Loucy (cell line): ENCODE results near the gene RCOR1.

Experiments used
- H2AFZ ChIP-seq: fragments of 200-600 bp; sonication (generic); 2 replicates; pipeline ENCODE4 v1.6.0; 2016; ENCODE audit warnings: antibody characterized with exemption, mild to moderate bottlenecking, low read length, moderate library complexity
- H3F3A ChIP-seq: fragments of 200-600 bp; 2 replicates; pipeline ENCODE4 v1.6.0; 2016; ENCODE audit warnings: antibody characterized with exemption, low read depth, mild to moderate bottlenecking
- H3K27me3 ChIP-seq: fragments of 200-600 bp; sonication (generic); 2 replicates; pipeline ENCODE4 v1.6.1; 2014; ENCODE audit warnings: low read length, mild to moderate bottlenecking; ENCODE audit not compliant: insufficient read depth, poor library complexity, severe bottlenecking
- H3K36me3 ChIP-seq: fragments of 200-600 bp; sonication (generic); 2 replicates; pipeline ENCODE4 v1.6.1; 2016; ENCODE audit warnings: low read length; ENCODE audit not compliant: insufficient read depth
- H3K4me1 ChIP-seq: fragments of 200-600 bp; sonication (generic); 2 replicates; pipeline ENCODE4 v1.5.1; 2014; ENCODE audit warnings: low read length, mild to moderate bottlenecking; ENCODE audit not compliant: insufficient read depth, poor library complexity, severe bottlenecking
- H3K4me2 ChIP-seq: fragments of 200-600 bp; sonication (generic); 2 replicates; pipeline ENCODE4 v1.6.0; 2014; ENCODE audit warnings: antibody characterized with exemption, low read length, low read depth, mild to moderate bottlenecking; ENCODE audit not compliant: poor library complexity, severe bottlenecking
- H3K4me3 ChIP-seq: fragments of 200-600 bp; sonication (generic); 2 replicates; pipeline ENCODE4 v1.5.1; 2014; ENCODE audit warnings: low read length, mild to moderate bottlenecking, mixed read lengths; ENCODE audit not compliant: poor library complexity, severe bottlenecking
- H3K79me2 ChIP-seq: fragments of 200-600 bp; sonication (generic); 2 replicates; pipeline ENCODE4 v1.6.1; 2014; ENCODE audit warnings: low read length; ENCODE audit not compliant: insufficient read depth
- H3K9ac ChIP-seq: fragments of 200-600 bp; sonication (generic); 2 replicates; pipeline ENCODE4 v1.6.0; 2014; ENCODE audit warnings: mild to moderate bottlenecking, low read depth, low read length, moderate library complexity; ENCODE audit not compliant: poor library complexity, severe bottlenecking
- H3K9me2 ChIP-seq: fragments of 200-600 bp; sonication (generic); replicated peaks from 2 replicates; pipeline ENCODE4 v1.6.1; 2016; ENCODE audit warnings: low read depth, low read length, mixed read lengths
- H3K9me3 ChIP-seq: fragments of 200-600 bp; sonication (generic); 2 replicates; pipeline ENCODE4 v1.6.1; 2014; ENCODE audit warnings: mild to moderate bottlenecking, antibody characterized with exemption, low read length, low read depth; ENCODE audit not compliant: insufficient read depth
- H4K20me1 ChIP-seq: fragments of 200-600 bp; sonication (generic); 2 replicates; pipeline ENCODE4 v1.6.0; 2014; ENCODE audit warnings: antibody characterized with exemption, low read length, mild to moderate bottlenecking; ENCODE audit not compliant: insufficient read depth, poor library complexity, severe bottlenecking
- EZH2phosphoT487 ChIP-seq: fragments of 200-600 bp; IDR thresholded peaks from 2 replicates; pipeline ENCODE4 v1.6.1; 2018; ENCODE audit warnings: antibody characterized with exemption, mild to moderate bottlenecking, moderate library complexity, borderline replicate concordance
- TF ChIP-seq, protein P1 (sequence below): fragments of 200-600 bp; sonication (generic); conservative IDR thresholded peaks from 2 replicates; pipeline ENCODE4 v1.5.1; 2014; ENCODE audit warnings: mild to moderate bottlenecking, antibody characterized with exemption, low read length

The RCOR1 gene

GRCh38 chr14:102625564-102626296 is 33.3 kb downstream of the RCOR1 start:
- Histone ChIP-seq H3K4me3 (no peak overlapping the region), H3K4me2 (no peak overlapping the region), H3K9me3 (no peaks in the 10 kb centered on the region), H3K79me2 (peaks cover 92% of the 10 kb centered on the region), H4K20me1 (peaks cover 74% of the 10 kb centered on the region), H3F3A (no peaks in the 10 kb centered on the region), H2AFZ (no peak overlapping the region), H3K27me3 (no peaks in the 10 kb centered on the region), H3K4me1 (peaks cover 21% of the 10 kb centered on the region), H3K9me2 (no peaks in the 10 kb centered on the region), H3K36me3 (peaks cover 25% of the 10 kb centered on the region; the same call in 1 of the 2 replicates), H3K9ac (no peak overlapping the region)
- TF ChIP-seq, protein P1, sequence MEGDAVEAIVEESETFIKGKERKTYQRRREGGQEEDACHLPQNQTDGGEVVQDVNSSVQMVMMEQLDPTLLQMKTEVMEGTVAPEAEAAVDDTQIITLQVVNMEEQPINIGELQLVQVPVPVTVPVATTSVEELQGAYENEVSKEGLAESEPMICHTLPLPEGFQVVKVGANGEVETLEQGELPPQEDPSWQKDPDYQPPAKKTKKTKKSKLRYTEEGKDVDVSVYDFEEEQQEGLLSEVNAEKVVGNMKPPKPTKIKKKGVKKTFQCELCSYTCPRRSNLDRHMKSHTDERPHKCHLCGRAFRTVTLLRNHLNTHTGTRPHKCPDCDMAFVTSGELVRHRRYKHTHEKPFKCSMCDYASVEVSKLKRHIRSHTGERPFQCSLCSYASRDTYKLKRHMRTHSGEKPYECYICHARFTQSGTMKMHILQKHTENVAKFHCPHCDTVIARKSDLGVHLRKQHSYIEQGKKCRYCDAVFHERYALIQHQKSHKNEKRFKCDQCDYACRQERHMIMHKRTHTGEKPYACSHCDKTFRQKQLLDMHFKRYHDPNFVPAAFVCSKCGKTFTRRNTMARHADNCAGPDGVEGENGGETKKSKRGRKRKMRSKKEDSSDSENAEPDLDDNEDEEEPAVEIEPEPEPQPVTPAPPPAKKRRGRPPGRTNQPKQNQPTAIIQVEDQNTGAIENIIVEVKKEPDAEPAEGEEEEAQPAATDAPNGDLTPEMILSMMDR: no peak
- TF ChIP-seq EZH2phosphoT487: no peak

DNA sequence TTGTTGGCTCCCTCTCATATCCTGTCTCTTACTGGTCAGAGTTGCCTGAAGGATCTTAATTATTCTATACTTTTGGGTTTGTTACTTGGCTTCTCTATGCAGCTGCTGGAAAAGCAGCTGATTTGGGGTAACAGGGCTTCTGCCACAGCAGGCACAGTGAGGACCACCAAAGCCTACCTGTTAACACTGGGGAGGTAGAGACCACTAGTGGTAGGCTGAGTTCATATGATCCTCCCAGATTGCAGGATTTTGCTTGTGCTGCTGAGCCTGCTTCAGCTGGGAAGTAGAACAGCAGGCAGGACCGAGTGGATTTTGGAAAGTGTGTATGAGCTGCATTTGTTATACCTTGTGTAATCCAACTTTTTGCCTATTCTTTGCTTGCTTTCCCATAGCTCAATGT is 34.1 kb downstream of the RCOR1 start:
- Histone ChIP-seq H3K9me3 (no peaks in the 10 kb centered on the region), H3K4me3 (no peak overlapping the region), H3K4me2 (no peak overlapping the region), H3K4me1 (peaks cover 23% of the 10 kb centered on the region), H2AFZ (no peak overlapping the region), H3K9ac (no peak overlapping the region), H3F3A (no peaks in the 10 kb centered on the region), H3K79me2 (peaks cover 91% of the 10 kb centered on the region), H3K27me3 (no peaks in the 10 kb centered on the region), H3K9me2 (no peaks in the 10 kb centered on the region), H4K20me1 (peaks cover 68% of the 10 kb centered on the region), H3K36me3 (peaks cover 21% of the 10 kb centered on the region; the same call in 1 of the 2 replicates)
- TF ChIP-seq, protein P1: no peak
- TF ChIP-seq EZH2phosphoT487: no peak

- H3K36me3 ChIP-seq: peaks cover 21% of the 10 kb centered on the region; the same call in 1 of the 2 replicates
- H3K9me2 ChIP-seq: no peaks in the 10 kb centered on the region
- peak overlapping the region; percentile 22 for H3K4me2 ChIP-seq
These were observed 36.6 kb downstream of the RCOR1 start for GRCh38 chr14:102629011-102629444.

More at GRCh38 chr14:102629011-102629444, 36.6 kb downstream of the RCOR1 start:
- Histone ChIP-seq H3K4me1 (peaks cover 25% of the 10 kb centered on the region), H2AFZ (no peak overlapping the region), H3K27me3 (no peaks in the 10 kb centered on the region), H3K9ac (no peak overlapping the region), H3K9me3 (no peaks in the 10 kb centered on the region), H3K79me2 (peaks cover 98% of the 10 kb centered on the region), H4K20me1 (peaks cover 62% of the 10 kb centered on the region), H3F3A (no peaks in the 10 kb centered on the region), H3K4me3 (no peak overlapping the region)
- TF ChIP-seq, protein P1: no peak
- TF ChIP-seq EZH2phosphoT487: no peak
